SK-N-SH (cell line): ENCODE measurements around the gene TSPAN3. TPM values are rescaled to one million over a fixed set of nuclear protein-coding genes. Genes with fewer than 3 reads are reported as not detected.

ENCODE experiments used
- CTCF ChIA-PET: fragments of 300-600, 350-600 bp; formaldehyde crosslinking; extraction: SDS; loops from one replicate; lab custom pipeline; 2021; lab: Yijun Ruan, JAX
- POLR2A ChIA-PET: fragments of 350-600 bp; sonication (Branson Sonifier 250); formaldehyde crosslinking; extraction: SDS; loops from one replicate; lab custom pipeline; 2020; ENCODE audit warnings: antibody characterized with exemption, inconsistent platforms; lab: Yijun Ruan, JAX
- DNase-seq: peaks from one replicate; pipeline ENCODE4 v3.0.0; 2012
- H2AFZ ChIP-seq: fragments of 200-600 bp; sonication (generic); 2 replicates; pipeline ENCODE4 v1.8.1; 2016; ENCODE audit warnings: antibody characterized with exemption, mild to moderate bottlenecking, low read depth
- H3F3A ChIP-seq: fragments of 200-600 bp; sonication (generic); replicated peaks from 2 replicates; pipeline ENCODE3; 2016; ENCODE audit warnings: antibody characterized with exemption, mild to moderate bottlenecking; ENCODE audit not compliant: insufficient read depth
- H3K27ac ChIP-seq, 2 experiments: fragments of 200-500 bp in 1 of 2; fragments of 200-600 bp in 1 of 2; sonication (Bioruptor generic) in 1 of 2; sonication (generic), shearing (Covaris generic) in 1 of 2; 2 replicates each; pipeline versions ENCODE4 v1.5.1 to v1.6.1; 2014 to 2016; ENCODE audit warnings: low read depth in 2 of 2, inconsistent platforms in 1 of 2, low read length in 1 of 2, mild to moderate bottlenecking in 1 of 2, mixed read lengths in 1 of 2
- H3K27me3 ChIP-seq: fragments of 200-600 bp; sonication (generic), shearing (Covaris generic); 2 replicates; pipeline ENCODE4 v1.6.1; 2016; ENCODE audit warnings: mixed run types; ENCODE audit not compliant: insufficient read depth
- H3K36me3 ChIP-seq, 2 experiments: fragments of 200-500 bp in 1 of 2; fragments of 200-600 bp in 1 of 2; sonication (Bioruptor generic) in 1 of 2; sonication (generic) in 1 of 2; replicated peaks in 1 of 2; 2 replicates each; pipeline versions ENCODE3 to v1.5.1; 2014 to 2016; ENCODE audit warnings: low read length in 1 of 2, mild to moderate bottlenecking in 1 of 2; ENCODE audit not compliant: insufficient read depth in 2 of 2, control insufficient read depth in 1 of 2
- H3K4me1 ChIP-seq, 2 experiments: fragments of 200-500 bp in 1 of 2; fragments of 200-600 bp in 1 of 2; sonication (Bioruptor generic) in 1 of 2; sonication (generic), shearing (Covaris generic) in 1 of 2; 2 replicates each; pipeline versions ENCODE4 v1.5.1 to v1.6.1; 2014 to 2016; ENCODE audit warnings: low read depth in 1 of 2, low read length in 1 of 2, mixed run types in 1 of 2; ENCODE audit not compliant: insufficient read depth in 2 of 2, control insufficient read depth in 1 of 2
- H3K4me2 ChIP-seq: fragments of 200-600 bp; sonication (generic), shearing (Covaris generic); 2 replicates; pipeline ENCODE4 v1.6.1; 2017; ENCODE audit warnings: mixed run types
- H3K4me3 ChIP-seq, 2 experiments: fragments of 200-500 bp in 1 of 2; fragments of 200-600 bp in 1 of 2; sonication (Bioruptor generic) in 1 of 2; sonication (generic), shearing (Covaris generic) in 1 of 2; 2 replicates each; pipeline versions ENCODE4 v1.5.1 to v1.8.1; 2014 to 2016; ENCODE audit warnings: low read depth in 2 of 2, inconsistent platforms in 1 of 2, low read length in 1 of 2, mild to moderate bottlenecking in 1 of 2, mixed read lengths in 1 of 2, moderate library complexity in 1 of 2
- H3K79me2 ChIP-seq: fragments of 200-600 bp; sonication (generic); 2 replicates; pipeline ENCODE4 v1.8.1; 2017; ENCODE audit warnings: mild to moderate bottlenecking; ENCODE audit not compliant: insufficient read depth
- H3K9ac ChIP-seq: fragments of 200-600 bp; sonication (generic); 2 replicates; pipeline ENCODE4 v1.6.1; 2017; ENCODE audit warnings: mixed run types
- H3K9me2 ChIP-seq: fragments of 200-600 bp; sonication (generic); 2 replicates; pipeline ENCODE4 v1.6.1; 2017; ENCODE audit warnings: mixed run types
- H3K9me3 ChIP-seq: fragments of 200-600 bp; sonication (generic); 2 replicates; pipeline ENCODE4 v1.6.1; 2017; ENCODE audit warnings: mixed run types, mild to moderate bottlenecking, moderate library complexity
- H4K20me1 ChIP-seq: fragments of 200-600 bp; sonication (generic); 2 replicates; pipeline ENCODE4 v1.6.1; 2017; ENCODE audit warnings: mild to moderate bottlenecking, mixed run types; ENCODE audit not compliant: insufficient read depth
- ELF1 ChIP-seq: IDR thresholded peaks from 2 replicates; pipeline ENCODE4 v1.4.0; 2012
- FOXM1 ChIP-seq: IDR thresholded peaks from 2 replicates; pipeline ENCODE4 v1.4.0; 2012; ENCODE audit warnings: low read depth, mild to moderate bottlenecking
- GABPA ChIP-seq: IDR thresholded peaks from 2 replicates; pipeline ENCODE4 v1.4.0; 2012; ENCODE audit warnings: low read depth, mild to moderate bottlenecking
- GATA2 ChIP-seq: sonication (generic); formaldehyde crosslinking; IDR thresholded peaks from 2 replicates; pipeline ENCODE4 v1.5.0; 2020; ENCODE audit warnings: mild to moderate bottlenecking, missing genetic modification reagents
- MEF2A ChIP-seq: IDR thresholded peaks from 2 replicates; pipeline ENCODE4 v1.4.0; 2012; ENCODE audit warnings: low read depth, borderline replicate concordance
- MXI1 ChIP-seq: IDR thresholded peaks from 2 replicates; pipeline ENCODE4 v1.6.1; 2012; ENCODE audit warnings: mild to moderate bottlenecking, low read depth, low read length, improper control_type of control experiment
- POLR2AphosphoS5 ChIP-seq: IDR thresholded peaks from 2 replicates; pipeline ENCODE4 v1.6.1; 2012; ENCODE audit warnings: low read depth, low read length
- RCOR1 ChIP-seq: fragments of 150-350 bp; IDR thresholded peaks from 2 replicates; pipeline ENCODE4 v1.6.1; 2017; ENCODE audit warnings: antibody characterized with exemption, low read length
- RXRA ChIP-seq: IDR thresholded peaks from 2 replicates; pipeline ENCODE4 v1.4.0; 2012; ENCODE audit warnings: low read depth, mild to moderate bottlenecking, borderline replicate concordance
- SIN3A ChIP-seq: IDR thresholded peaks from 2 replicates; pipeline ENCODE4 v1.6.1; 2012; ENCODE audit warnings: low read depth, mild to moderate bottlenecking, low read length, moderate library complexity, borderline replicate concordance
- TAF1 ChIP-seq: IDR thresholded peaks from 2 replicates; pipeline ENCODE4 v1.6.1; 2012; ENCODE audit warnings: low read depth, mild to moderate bottlenecking, low read length, moderate library complexity, borderline replicate concordance
- TCF12 ChIP-seq: IDR thresholded peaks from 2 replicates; pipeline ENCODE4 v1.4.0; 2012
- YY1 ChIP-seq: IDR thresholded peaks from 2 replicates; pipeline ENCODE4 v1.4.0; 2012; ENCODE audit warnings: low read depth, mild to moderate bottlenecking
- WGBS: methylation state at CpG from one replicate; pipeline ENCODE4 v1.1.6; 2017; ENCODE audit warnings: low lambda C conversion rate; 5-methylcytosine and 5-hydroxymethylcytosine counted together
- polyA plus RNA-seq, 3 experiments: library from polyadenylated mRNA; depleted of rRNA; stranded (reverse); fragments of >200 nt; gene quantifications; 2 replicates each; pipeline ENCODE4 v1.2.3, GENCODE V29; 2012
- TF ChIP-seq, protein P1 (sequence below): IDR thresholded peaks from 2 replicates; pipeline ENCODE4 v1.4.0; 2012; ENCODE audit warnings: low read depth, borderline replicate concordance
- TF ChIP-seq, protein P2 (sequence below): IDR thresholded peaks from 2 replicates; pipeline ENCODE4 v1.6.1; 2012; ENCODE audit warnings: mild to moderate bottlenecking, low read depth, low read length, moderate library complexity
- TF ChIP-seq, protein P3 (sequence below): fragments of 150-350 bp; IDR thresholded peaks from 2 replicates; pipeline ENCODE4 v1.6.1; 2016; ENCODE audit warnings: mild to moderate bottlenecking, low read depth, low read length
- TF ChIP-seq, protein P4 (sequence below): IDR thresholded peaks from 2 replicates; pipeline ENCODE4; 2012

The TSPAN3 gene
- polyA plus RNA-seq, 1 of the 3 experiments (the other 2 are of a cell fraction): 409 TPM

DNA sequence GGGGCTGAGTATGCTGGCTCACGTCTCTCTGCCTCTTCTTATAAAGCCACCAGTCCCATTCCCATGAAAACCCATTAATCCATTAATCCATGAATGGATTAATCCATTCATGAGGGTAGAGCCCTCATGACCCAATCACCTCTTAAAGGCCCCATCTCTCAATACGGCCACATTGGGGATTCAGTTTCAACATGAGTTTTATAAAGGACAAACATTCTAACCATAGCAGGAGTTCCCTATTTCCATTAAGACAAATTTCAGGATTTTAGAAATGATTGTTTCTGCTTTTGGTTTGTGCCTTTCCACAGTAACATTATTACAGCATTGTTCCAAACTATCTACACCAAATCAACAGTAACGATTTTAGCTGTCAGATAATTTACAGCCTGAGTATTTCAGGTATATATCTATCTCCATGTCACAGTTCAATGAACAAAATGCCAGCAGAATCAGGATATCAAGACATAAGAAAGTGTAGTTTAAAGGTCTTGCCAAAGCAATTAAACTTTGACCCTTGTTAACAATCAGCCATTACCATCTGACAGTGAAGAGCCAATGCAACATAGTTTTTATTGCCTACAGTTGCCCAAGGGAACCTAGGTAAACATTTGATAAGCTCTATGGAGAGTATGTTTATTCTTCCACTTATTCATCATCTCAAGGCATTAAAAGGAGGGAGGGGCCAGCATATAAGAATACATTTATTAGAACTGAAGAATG, 3.8 kb downstream of the TSPAN3 start:
- no peaks in the 10 kb centered on the region for H3K27me3 ChIP-seq
- WGBS: 82% methylated on average over 3 of the region's 3 CpGs
- no peak overlapping the region; the same call in 1 of the 2 replicates for H3K9ac ChIP-seq
- peaks cover 71% of the 10 kb centered on the region for H4K20me1 ChIP-seq
- H3K4me3 ChIP-seq: no peak overlapping the region
- H3K36me3 ChIP-seq: peaks cover 15 to 16% of the 10 kb centered on the region in 2 experiments
- no peak overlapping the region for H2AFZ ChIP-seq
- no peaks in the 10 kb centered on the region for H3K9me2 ChIP-seq
- H3K9me3 ChIP-seq: no peaks in the 10 kb centered on the region
- DNase-seq: no peak
- peaks cover 83% of the 10 kb centered on the region for H3K79me2 ChIP-seq
- TF ChIP-seq FOXM1: no peak
- no peak for TF ChIP-seq SIN3A
- TF ChIP-seq, protein P1, sequence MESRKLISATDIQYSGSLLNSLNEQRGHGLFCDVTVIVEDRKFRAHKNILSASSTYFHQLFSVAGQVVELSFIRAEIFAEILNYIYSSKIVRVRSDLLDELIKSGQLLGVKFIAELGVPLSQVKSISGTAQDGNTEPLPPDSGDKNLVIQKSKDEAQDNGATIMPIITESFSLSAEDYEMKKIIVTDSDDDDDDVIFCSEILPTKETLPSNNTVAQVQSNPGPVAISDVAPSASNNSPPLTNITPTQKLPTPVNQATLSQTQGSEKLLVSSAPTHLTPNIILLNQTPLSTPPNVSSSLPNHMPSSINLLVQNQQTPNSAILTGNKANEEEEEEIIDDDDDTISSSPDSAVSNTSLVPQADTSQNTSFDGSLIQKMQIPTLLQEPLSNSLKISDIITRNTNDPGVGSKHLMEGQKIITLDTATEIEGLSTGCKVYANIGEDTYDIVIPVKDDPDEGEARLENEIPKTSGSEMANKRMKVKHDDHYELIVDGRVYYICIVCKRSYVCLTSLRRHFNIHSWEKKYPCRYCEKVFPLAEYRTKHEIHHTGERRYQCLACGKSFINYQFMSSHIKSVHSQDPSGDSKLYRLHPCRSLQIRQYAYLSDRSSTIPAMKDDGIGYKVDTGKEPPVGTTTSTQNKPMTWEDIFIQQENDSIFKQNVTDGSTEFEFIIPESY: no peak
- peaks cover 15% of the 10 kb centered on the region for H3F3A ChIP-seq
- H3K4me2 ChIP-seq: peak overlapping the region; percentile 15; the same call in 1 of the 2 replicates
- H3K27ac ChIP-seq: no peak overlapping the region; a peak in 1 of 4 replicates
- ChIA-PET POLR2A (interaction anchor here (0.8 to 1.3 kb wide), 3 partner anchors 9 to 31 kb away, joined by 3 read pairs; no protein-coding TSS in a partner anchor), CTCF (no interaction called here)
- H3K4me1 ChIP-seq: peaks cover 14 to 27% of the 10 kb centered on the region in 2 experiments

DNA sequence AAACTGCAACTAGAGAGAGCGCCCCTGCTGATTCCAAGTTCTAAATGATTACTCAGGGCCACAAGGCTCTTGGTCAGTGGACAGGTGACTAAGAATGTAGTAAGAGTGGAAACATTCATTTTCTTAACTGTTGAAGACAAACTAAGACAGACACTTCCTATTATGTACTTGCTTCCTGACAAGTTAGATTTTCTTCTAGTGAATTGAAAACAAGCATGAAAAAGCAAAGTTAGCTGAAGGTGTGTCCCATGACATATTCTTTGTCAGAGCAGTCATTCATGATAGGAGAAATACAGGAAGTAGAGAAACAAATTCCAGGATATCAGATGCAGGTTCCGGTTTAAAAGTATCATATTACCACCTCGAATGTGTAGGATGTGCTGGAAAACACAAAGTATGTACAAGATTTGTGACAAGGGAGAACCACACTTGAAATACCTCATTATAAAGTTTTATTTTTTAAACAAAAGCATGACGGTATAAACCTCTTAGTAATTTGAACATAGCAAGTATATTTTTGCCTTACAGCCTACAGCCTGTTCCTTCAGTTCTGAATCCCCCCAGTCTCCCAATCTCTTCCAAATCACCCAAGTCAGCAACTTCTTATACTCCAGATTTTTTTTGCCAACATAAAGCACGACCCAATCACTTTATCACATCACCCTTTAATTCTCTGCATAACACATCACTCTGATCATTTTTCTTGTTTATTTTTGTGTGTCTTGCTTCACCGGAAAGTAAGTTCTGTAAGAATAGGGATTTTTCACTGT, 6.2 kb downstream of the TSPAN3 start:
- DNase-seq: no peak
- peaks cover 25 to 50% of the 10 kb centered on the region in 2 experiments for H3K4me1 ChIP-seq
- H2AFZ ChIP-seq: no peak overlapping the region
- POLR2A ChIA-PET: no interaction called here
- peaks cover 15 to 16% of the 10 kb centered on the region in 2 experiments for H3K36me3 ChIP-seq
- peaks cover 86% of the 10 kb centered on the region for H4K20me1 ChIP-seq
- H3K79me2 ChIP-seq: peaks cover 100% of the 10 kb centered on the region
- H3K4me2 ChIP-seq: peak overlapping the region; percentile 17
- H3K4me3 ChIP-seq: no peak overlapping the region
- no peaks in the 10 kb centered on the region for H3K9me3 ChIP-seq
- no peak overlapping the region for H3K9ac ChIP-seq
- no peaks in the 10 kb centered on the region for H3K27me3 ChIP-seq
- peaks cover 17% of the 10 kb centered on the region for H3F3A ChIP-seq
- CTCF ChIA-PET: interaction anchor here (1.4 kb wide), 1 partner anchor 12 kb away, joined by 3 read pairs; no protein-coding TSS in a partner anchor
- WGBS: 58% methylated on average over 6 of the region's 6 CpGs
- H3K9me2 ChIP-seq: no peaks in the 10 kb centered on the region
- H3K27ac ChIP-seq: peak overlapping the region; percentile 31 to 43; a peak in 3 of 4 replicates
- TF ChIP-seq FOXM1 (no peak), MXI1 (no peak), TAF1 (no peak), POLR2AphosphoS5 (no peak), RCOR1 (no peak), ELF1 (no peak; the same call in 1 of the 2 replicates), TCF12 (peak; percentile 53; the same call in 1 of the 2 replicates), RXRA (no peak), MEF2A (no peak), GATA2 (CRISPR knock-in tag) (no peak), YY1 (no peak), GABPA (no peak; the same call in 1 of the 2 replicates)
- TF ChIP-seq, protein P2, sequence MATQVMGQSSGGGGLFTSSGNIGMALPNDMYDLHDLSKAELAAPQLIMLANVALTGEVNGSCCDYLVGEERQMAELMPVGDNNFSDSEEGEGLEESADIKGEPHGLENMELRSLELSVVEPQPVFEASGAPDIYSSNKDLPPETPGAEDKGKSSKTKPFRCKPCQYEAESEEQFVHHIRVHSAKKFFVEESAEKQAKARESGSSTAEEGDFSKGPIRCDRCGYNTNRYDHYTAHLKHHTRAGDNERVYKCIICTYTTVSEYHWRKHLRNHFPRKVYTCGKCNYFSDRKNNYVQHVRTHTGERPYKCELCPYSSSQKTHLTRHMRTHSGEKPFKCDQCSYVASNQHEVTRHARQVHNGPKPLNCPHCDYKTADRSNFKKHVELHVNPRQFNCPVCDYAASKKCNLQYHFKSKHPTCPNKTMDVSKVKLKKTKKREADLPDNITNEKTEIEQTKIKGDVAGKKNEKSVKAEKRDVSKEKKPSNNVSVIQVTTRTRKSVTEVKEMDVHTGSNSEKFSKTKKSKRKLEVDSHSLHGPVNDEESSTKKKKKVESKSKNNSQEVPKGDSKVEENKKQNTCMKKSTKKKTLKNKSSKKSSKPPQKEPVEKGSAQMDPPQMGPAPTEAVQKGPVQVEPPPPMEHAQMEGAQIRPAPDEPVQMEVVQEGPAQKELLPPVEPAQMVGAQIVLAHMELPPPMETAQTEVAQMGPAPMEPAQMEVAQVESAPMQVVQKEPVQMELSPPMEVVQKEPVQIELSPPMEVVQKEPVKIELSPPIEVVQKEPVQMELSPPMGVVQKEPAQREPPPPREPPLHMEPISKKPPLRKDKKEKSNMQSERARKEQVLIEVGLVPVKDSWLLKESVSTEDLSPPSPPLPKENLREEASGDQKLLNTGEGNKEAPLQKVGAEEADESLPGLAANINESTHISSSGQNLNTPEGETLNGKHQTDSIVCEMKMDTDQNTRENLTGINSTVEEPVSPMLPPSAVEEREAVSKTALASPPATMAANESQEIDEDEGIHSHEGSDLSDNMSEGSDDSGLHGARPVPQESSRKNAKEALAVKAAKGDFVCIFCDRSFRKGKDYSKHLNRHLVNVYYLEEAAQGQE: no peak
- TF ChIP-seq, protein P3, sequence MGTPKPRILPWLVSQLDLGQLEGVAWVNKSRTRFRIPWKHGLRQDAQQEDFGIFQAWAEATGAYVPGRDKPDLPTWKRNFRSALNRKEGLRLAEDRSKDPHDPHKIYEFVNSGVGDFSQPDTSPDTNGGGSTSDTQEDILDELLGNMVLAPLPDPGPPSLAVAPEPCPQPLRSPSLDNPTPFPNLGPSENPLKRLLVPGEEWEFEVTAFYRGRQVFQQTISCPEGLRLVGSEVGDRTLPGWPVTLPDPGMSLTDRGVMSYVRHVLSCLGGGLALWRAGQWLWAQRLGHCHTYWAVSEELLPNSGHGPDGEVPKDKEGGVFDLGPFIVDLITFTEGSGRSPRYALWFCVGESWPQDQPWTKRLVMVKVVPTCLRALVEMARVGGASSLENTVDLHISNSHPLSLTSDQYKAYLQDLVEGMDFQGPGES: no peak
- TF ChIP-seq, protein P4, sequence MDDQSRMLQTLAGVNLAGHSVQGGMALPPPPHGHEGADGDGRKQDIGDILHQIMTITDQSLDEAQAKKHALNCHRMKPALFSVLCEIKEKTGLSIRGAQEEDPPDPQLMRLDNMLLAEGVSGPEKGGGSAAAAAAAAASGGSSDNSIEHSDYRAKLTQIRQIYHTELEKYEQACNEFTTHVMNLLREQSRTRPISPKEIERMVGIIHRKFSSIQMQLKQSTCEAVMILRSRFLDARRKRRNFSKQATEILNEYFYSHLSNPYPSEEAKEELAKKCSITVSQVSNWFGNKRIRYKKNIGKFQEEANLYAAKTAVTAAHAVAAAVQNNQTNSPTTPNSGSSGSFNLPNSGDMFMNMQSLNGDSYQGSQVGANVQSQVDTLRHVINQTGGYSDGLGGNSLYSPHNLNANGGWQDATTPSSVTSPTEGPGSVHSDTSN: peak; percentile 63
